ACHN (cell line): ENCODE data around the gene ST6GALNAC1.
A peak's percentile ranks its signal among the peaks of the same experiment; 100 is the strongest.

ENCODE experiments used
- DNase-seq: peaks from one replicate; pipeline ENCODE4 v3.0.0-alpha.2; 2015
- in situ Hi-C: cut with HindIII; loops from 2 replicates; pipeline ENCODE4 v1.10.0; 2017; ENCODE audit warnings: low sequenced_read_pairs, low pct_ligation_motif_present, low pct_unique_long_range_greater_than_20kb

Gene ST6GALNAC1

GRCh38 chr17:76679239-76679638 lies 35.7 kb upstream of the ST6GALNAC1 start:
- in situ Hi-C loops, result no loop called here
- no peak for DNase-seq

DNA sequence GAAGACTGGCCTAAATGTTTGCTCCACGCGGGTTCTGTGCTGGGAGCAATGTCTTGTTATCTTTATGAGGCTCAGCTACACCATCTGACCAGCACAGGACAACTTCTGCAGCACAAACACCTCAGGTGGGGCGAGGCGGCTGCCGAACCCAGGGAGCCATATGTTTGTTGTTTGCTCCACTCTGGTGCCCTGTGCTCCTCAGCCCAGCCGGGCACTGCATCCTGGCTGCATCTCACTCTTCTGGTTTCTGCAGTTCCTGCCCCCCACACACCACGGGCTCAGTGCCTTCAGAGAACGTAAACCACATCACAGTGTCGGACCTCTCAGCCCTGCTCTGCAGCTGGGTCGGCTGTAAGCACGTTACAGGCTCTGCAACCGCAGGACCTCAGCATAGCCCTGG lies 34.8 kb upstream of the ST6GALNAC1 start:
- DNase-seq, result no peak
- in situ Hi-C loops, result no loop called here

GRCh38 chr17:76677406-76677805 lies 33.8 kb upstream of the ST6GALNAC1 start:
- in situ Hi-C loops, result no loop called here
- no peak for DNase-seq

DNA sequence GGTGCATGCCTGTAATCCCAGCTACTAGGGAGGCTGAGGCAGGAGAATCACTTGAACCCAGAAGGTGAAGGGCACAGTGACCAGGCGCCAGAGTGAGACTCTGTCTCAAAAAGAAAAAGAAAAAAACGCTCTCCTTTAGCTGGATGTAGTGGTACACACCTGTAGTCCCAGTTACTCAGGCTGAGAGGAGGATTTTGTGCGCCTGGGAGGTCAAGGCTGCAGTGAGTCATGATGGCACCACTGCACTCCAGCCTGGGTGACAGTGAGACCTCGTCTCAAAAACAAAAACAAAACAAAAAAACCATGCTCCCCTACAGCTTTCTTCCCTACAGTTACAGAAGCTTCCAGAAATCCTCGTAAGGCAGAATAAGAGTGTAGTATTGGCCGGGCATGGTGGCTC lies 33.1 kb upstream of the ST6GALNAC1 start:
- no peak for DNase-seq
- in situ Hi-C loops, result no loop called here

DNA sequence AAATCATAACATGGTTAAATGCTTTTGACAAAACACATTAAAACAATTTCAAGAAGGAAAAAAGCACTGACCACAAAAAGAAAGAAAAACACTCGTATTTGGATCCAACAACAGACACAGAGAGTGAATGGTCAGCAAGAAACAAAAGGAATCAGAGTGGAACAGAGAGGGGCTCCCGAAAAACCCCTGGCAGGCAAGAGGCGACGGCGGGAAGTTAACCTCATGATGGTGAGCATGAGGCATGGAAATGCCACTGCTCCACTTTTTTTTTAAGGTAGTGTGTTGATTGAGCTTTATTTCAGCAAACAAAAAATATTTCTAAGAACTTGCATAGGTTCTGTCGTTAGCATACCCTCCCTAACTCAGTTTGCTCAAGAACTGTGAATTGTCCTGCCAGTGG lies 32.1 kb upstream of the ST6GALNAC1 start:
- in situ Hi-C loops, result no loop called here
- no peak for DNase-seq

DNA sequence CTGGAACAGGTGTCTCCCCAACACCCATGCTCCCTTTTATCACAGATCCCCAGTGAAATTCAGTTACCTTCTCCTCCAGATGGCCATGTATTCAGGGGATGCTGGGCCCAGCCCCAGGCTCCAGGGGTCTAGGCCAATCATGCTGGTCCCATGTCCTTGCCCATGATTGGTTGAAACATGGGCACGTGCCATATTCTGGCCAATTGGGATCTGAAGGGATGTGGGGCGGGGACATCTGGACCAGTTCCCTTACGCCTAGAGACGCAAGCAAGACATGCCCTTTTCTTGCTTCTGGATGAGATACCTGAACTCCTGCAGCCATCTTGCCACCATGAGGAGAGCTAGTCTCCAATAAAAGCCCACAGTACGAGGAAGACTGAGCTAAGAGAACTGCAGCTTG lies 31.0 kb upstream of the ST6GALNAC1 start:
- no peak for DNase-seq
- in situ Hi-C loops, result no loop called here

- no peak for DNase-seq
- in situ Hi-C loops, result no loop called here
These were observed 30.2 kb upstream of the ST6GALNAC1 start for GRCh38 chr17:76673729-76674128.

GRCh38 chr17:76672892-76673291 lies 29.3 kb upstream of the ST6GALNAC1 start:
- in situ Hi-C loops, result no loop called here
- DNase-seq, result no peak

- no peak for DNase-seq
- in situ Hi-C loops, result no loop called here
These were observed 28.8 kb upstream of the ST6GALNAC1 start for GRCh38 chr17:76672270-76672851.

- DNase-seq, result no peak
- in situ Hi-C loops, result no loop called here
These were observed 28.3 kb upstream of the ST6GALNAC1 start for GRCh38 chr17:76671912-76672262.

- in situ Hi-C loops, result no loop called here
These were observed 27.8 kb upstream of the ST6GALNAC1 start for GRCh38 chr17:76671123-76671911.

DNA sequence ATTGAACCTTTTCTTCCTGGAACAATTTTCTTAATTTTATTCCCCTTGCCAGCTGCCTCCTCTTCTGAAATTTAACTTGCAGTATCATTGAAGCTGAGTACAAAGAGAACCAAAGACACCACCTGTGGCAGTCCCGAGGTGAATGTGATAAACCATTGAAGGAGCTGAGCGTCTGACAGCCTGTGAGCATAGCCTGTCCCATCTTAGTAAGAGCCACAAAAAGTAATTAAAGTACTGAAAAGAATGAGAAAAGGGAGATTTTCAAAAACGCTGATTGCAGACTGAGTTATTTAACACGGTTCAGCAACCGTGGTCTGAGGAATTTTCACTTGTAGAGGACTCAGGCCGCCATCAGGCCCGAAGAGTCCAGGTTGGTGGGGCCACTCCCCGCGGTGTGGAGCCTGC lies 27.2 kb upstream of the ST6GALNAC1 start:
- DNase-seq, result no peak
- in situ Hi-C loops, result no loop called here

More at GRCh38 chr17:76671123-76671911, 27.8 kb upstream of the ST6GALNAC1 start:
- peak; percentile 100 for DNase-seq

DNA sequence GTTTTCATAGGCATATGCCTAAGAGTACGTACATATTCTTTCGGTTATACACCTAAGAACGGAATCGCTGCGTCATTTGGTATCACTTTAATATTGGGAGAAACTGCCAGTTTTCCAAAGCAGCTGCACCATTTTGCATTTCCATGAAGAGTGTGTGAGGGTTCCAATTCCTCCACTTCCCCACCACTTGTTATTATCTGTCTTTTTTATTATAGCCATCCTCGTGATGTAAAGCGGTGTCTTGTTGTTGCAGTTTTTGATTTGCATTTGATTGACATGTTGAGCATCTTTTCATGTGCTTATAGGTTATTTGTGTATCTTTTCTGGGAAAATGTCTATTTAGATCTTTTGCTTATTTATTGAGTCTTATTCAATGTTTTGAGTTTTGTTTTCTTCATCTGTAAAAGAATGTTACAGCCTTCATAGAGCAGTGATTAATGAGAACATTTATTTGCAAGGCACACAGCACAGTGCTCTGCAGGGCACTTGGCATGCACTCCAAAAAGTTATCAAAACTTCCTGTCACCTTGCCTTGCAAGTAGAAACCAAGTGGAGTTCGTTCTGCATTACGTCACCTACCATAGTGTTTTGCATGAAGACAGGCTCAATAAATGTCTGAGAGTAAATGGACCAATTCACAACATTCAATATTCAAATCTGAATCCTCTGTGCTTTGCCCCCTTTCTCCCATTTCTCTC lies 26.6 kb upstream of the ST6GALNAC1 start:
- no peak for DNase-seq
- in situ Hi-C loops, result no loop called here

GRCh38 chr17:76667786-76668453 lies 24.4 kb upstream of the ST6GALNAC1 start:
- in situ Hi-C loops, result no loop called here
- DNase-seq, result no peak

DNA sequence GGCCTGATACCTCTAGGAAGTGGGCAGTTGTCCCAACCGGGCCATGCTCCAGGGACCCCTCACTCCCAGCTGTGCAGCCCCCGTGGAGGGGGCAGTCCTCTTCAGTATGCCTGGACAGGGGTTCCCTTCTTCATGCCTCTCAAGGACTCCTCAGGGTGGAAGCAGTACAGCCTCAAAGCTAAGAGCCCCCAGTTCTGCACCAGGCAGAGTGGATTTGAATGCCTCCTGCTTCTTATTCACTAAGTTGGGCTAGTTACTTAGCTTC lies 23.9 kb upstream of the ST6GALNAC1 start:
- in situ Hi-C loops, result no loop called here
- no peak for DNase-seq

GRCh38 chr17:76660656-76661042 lies 17.1 kb upstream of the ST6GALNAC1 start:
- in situ Hi-C loops, result no loop called here
- DNase-seq, result no peak

GRCh38 chr17:76659928-76660655 lies 16.5 kb upstream of the ST6GALNAC1 start:
- DNase-seq, result peak; percentile 64
- in situ Hi-C loops, result no loop called here

GRCh38 chr17:76658242-76658662 lies 14.7 kb upstream of the ST6GALNAC1 start:
- in situ Hi-C loops, result no loop called here
- no peak for DNase-seq
